CD8-positive, alpha-beta memory T cell (primary cell): Measurements from ENCODE around the gene TOMM5. TPM values are rescaled to one million over a fixed set of nuclear protein-coding genes. Genes with fewer than 3 reads are reported as not detected.

Experiments used
- CTCF ChIA-PET: fragments of 350-600 bp; sonication (Branson Sonifier 250); formaldehyde crosslinking; loops from one replicate; lab custom pipeline; 2021; ENCODE audit warnings: antibody characterized with exemption; lab: Charles Lee
- POLR2A ChIA-PET: fragments of 350-600 bp; sonication (Branson Sonifier 250); formaldehyde crosslinking; loops from one replicate; lab custom pipeline; 2021; ENCODE audit warnings: antibody characterized with exemption; lab: Charles Lee
- DNase-seq, 5 donors: peaks; one replicate each; pipeline versions ENCODE4 v3.0.0 to v3.0.0-alpha.2; 2020 to 2022; ENCODE audit warnings: mixed read lengths in 1 of 5
- H3K27ac ChIP-seq: one replicate; pipeline ENCODE4 v1.7.0; 2013; ENCODE audit warnings: low read depth, mild to moderate bottlenecking, low read length, moderate library complexity
- H3K27me3 ChIP-seq: 2 replicates; pipeline ENCODE4 v1.7.0; 2013; ENCODE audit warnings: low read length, mild to moderate bottlenecking; ENCODE audit not compliant: insufficient read depth, poor library complexity, severe bottlenecking
- H3K36me3 ChIP-seq: 2 replicates; pipeline ENCODE4 v1.7.0; 2013; ENCODE audit warnings: mild to moderate bottlenecking, low read length, moderate library complexity; ENCODE audit not compliant: insufficient read depth
- H3K4me1 ChIP-seq: 2 replicates; pipeline ENCODE4 v1.7.0; 2013; ENCODE audit warnings: mild to moderate bottlenecking, low read length, moderate library complexity; ENCODE audit not compliant: insufficient read depth
- H3K4me3 ChIP-seq: 2 replicates; pipeline ENCODE4 v1.7.0; 2013; ENCODE audit warnings: mild to moderate bottlenecking, low read length
- H3K9me3 ChIP-seq: 2 replicates; pipeline ENCODE4 v1.7.0; 2013; ENCODE audit warnings: mild to moderate bottlenecking, low read length
- H3K27ac Mint-ChIP-seq, 8 donors: one replicate each; pipeline ENCODE4 v1.8.0; 2020 to 2021; ENCODE audit warnings: mixed read lengths in 8 of 8, mild to moderate bottlenecking in 6 of 8, inconsistent platforms in 3 of 8, moderate library complexity in 3 of 8
- H3K27me3 Mint-ChIP-seq, 2 donors: one replicate each; pipeline ENCODE4 v1.8.0; 2020 to 2021; ENCODE audit warnings: mixed read lengths in 2 of 2, mild to moderate bottlenecking in 1 of 2, moderate library complexity in 1 of 2
- H3K36me3 Mint-ChIP-seq, 3 donors: one replicate each; pipeline ENCODE4 v1.8.0; 2020 to 2021; ENCODE audit warnings: mixed read lengths in 3 of 3, inconsistent platforms in 1 of 3, mild to moderate bottlenecking in 1 of 3
- H3K4me1 Mint-ChIP-seq, 3 donors: one replicate each; pipeline ENCODE4 v1.8.0; 2020 to 2021; ENCODE audit warnings: mixed read lengths in 3 of 3, inconsistent platforms in 1 of 3, mild to moderate bottlenecking in 1 of 3
- H3K4me3 Mint-ChIP-seq, 7 donors: one replicate each; pipeline ENCODE4 v1.8.0; 2020 to 2021; ENCODE audit warnings: mixed read lengths in 7 of 7, mild to moderate bottlenecking in 6 of 7, moderate library complexity in 4 of 7, inconsistent platforms in 2 of 7
- H3K9me3 Mint-ChIP-seq, 5 donors: one replicate each; pipeline ENCODE4 v1.8.0; 2020 to 2022; ENCODE audit warnings: mixed read lengths in 5 of 5, mild to moderate bottlenecking in 3 of 5, moderate library complexity in 2 of 5, inconsistent platforms in 1 of 5
- polyA plus RNA-seq: library from polyadenylated mRNA; unstranded; fragments of 300-500 nt; fragmentation: Illumina TruSeq; gene quantifications from one replicate; pipeline ENCODE4 v1.2.3, GENCODE V29; 2021
- total RNA-seq, 2 experiments: library from RNA; stranded (reverse); gene quantifications; one replicate each; pipeline ENCODE4 v1.2.3, GENCODE V29; 2021

The TOMM5 gene
- total and polyA plus RNA-seq, 3 experiments from 2014 or later, result 200 to 227 (median 222) TPM

- no peaks in the 10 kb centered on the region for H3K27me3 Mint-ChIP-seq
- H3K27ac ChIP-seq, result no peak overlapping the region
- POLR2A ChIA-PET, result no interaction called here
Measured at GRCh38 chr9:37565661-37566618, 26.5 kb downstream of the TOMM5 start.

DNA sequence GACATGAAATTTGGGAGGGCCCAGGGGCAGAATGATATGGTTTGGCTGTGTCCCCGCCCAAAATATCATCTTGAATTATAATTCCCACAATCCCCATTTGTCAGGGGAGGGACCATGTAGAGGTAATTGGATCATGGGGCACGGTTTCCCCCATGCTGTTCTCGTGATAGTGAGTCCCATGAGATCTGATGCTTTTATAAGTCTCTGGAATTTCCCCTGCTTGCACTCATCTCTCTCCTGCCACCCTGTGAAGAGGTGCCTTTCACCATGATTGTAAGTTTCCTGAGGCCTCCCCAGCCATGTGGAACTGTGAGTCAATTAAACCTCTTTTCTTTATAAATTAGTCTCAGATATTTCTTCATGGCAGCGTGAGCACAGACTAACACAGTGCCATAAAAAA lies 27.5 kb downstream of the TOMM5 start:
- no peak for DNase-seq
- no peak overlapping the region for H3K4me3 ChIP-seq
- peaks cover 6 to 22% (median 6%) of the 10 kb centered on the region in 3 donors for H3K36me3 Mint-ChIP-seq
- no peaks in the 10 kb centered on the region for H3K27me3 Mint-ChIP-seq
- H3K27ac ChIP-seq, result no peak overlapping the region
- no peaks in the 10 kb centered on the region for H3K4me1 Mint-ChIP-seq
- H3K9me3 ChIP-seq, result no peaks in the 10 kb centered on the region
- H3K4me1 ChIP-seq, result no peaks in the 10 kb centered on the region
- H3K27me3 ChIP-seq, result no peaks in the 10 kb centered on the region
- POLR2A ChIA-PET, result no interaction called here
- H3K9me3 Mint-ChIP-seq, result peaks cover 0 to 12% (median 8%) of the 10 kb centered on the region in 5 donors
- H3K27ac Mint-ChIP-seq, result no peak overlapping the region
- H3K4me3 Mint-ChIP-seq, result no peak overlapping the region
- CTCF ChIA-PET, result no interaction called here
- H3K36me3 ChIP-seq, result no peaks in the 10 kb centered on the region

More at GRCh38 chr9:37565661-37566618, 26.5 kb downstream of the TOMM5 start:
- H3K36me3 Mint-ChIP-seq, result peaks cover 6 to 22% (median 8%) of the 10 kb centered on the region in 3 donors
- H3K9me3 Mint-ChIP-seq, result peaks cover 0 to 12% (median 8%) of the 10 kb centered on the region in 5 donors
- H3K9me3 ChIP-seq, result no peaks in the 10 kb centered on the region
- H3K27me3 ChIP-seq, result no peaks in the 10 kb centered on the region
- H3K4me1 ChIP-seq, result no peaks in the 10 kb centered on the region
- no peak for DNase-seq
- no peak overlapping the region for H3K4me3 ChIP-seq
- H3K27ac Mint-ChIP-seq, result no peak overlapping the region
- CTCF ChIA-PET, result interaction anchor here (0.9 kb wide), 1 partner anchor 10 kb away, joined by 3 read pairs; no protein-coding TSS in a partner anchor
- no peaks in the 10 kb centered on the region for H3K36me3 ChIP-seq
- no peak overlapping the region for H3K4me3 Mint-ChIP-seq
- H3K4me1 Mint-ChIP-seq, result no peaks in the 10 kb centered on the region

DNA sequence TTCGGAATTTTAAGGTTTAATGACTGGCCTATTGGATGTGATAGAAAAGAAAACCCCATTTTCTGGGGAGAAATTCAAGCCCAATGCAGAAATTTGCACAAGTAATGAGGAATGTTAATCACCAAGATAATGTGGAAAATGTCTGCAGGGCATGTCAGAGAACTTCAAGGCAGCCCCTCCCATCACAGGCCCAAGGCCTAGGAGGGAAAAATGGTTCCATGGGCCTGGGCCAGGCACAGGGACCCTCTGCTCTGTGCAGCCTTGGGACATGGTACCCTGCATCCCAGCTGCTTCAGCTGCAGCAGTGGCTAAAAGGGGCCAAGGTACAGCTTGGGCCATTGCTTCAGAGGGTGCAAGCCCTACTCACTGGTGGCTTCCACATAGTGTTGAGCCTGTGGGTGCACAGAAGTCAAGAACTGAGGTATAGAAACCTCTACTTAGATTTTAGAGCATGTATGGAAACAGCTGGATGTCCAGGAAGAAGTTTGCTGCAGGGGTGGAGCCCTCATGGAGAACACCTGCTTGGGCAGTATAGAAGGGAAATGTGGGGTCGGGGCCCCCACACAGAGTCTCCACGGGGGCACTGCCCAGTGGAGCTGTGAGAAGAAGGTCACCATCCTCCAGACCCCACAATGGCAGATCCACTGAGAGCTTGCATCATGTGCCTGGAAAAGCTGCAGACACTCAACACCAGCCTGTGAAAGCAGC lies 28.4 kb downstream of the TOMM5 start:
- no peaks in the 10 kb centered on the region for H3K36me3 ChIP-seq
- H3K27me3 ChIP-seq, result no peaks in the 10 kb centered on the region
- H3K27ac ChIP-seq, result no peak overlapping the region
- H3K4me1 Mint-ChIP-seq, result no peaks in the 10 kb centered on the region
- ChIA-PET CTCF (interaction anchor here (0.6 kb wide), 1 partner anchor 19 kb away, joined by 3 read pairs; no protein-coding TSS in a partner anchor), POLR2A (interaction anchor here (0.6 kb wide), 1 partner anchor 155 kb away, joined by 8 read pairs; no protein-coding TSS in a partner anchor)
- no peak overlapping the region for H3K27ac Mint-ChIP-seq
- H3K27me3 Mint-ChIP-seq, result no peaks in the 10 kb centered on the region
- DNase-seq, result no peak
- H3K9me3 ChIP-seq, result no peaks in the 10 kb centered on the region
- H3K36me3 Mint-ChIP-seq, result peaks cover 6 to 22% (median 6%) of the 10 kb centered on the region in 3 donors
- peaks cover 0 to 12% (median 8%) of the 10 kb centered on the region in 5 donors for H3K9me3 Mint-ChIP-seq
- no peaks in the 10 kb centered on the region for H3K4me1 ChIP-seq
- no peak overlapping the region for H3K4me3 Mint-ChIP-seq
- H3K4me3 ChIP-seq, result no peak overlapping the region

- H3K27me3 ChIP-seq, result no peaks in the 10 kb centered on the region
- Mint-ChIP-seq H3K4me3 (no peak overlapping the region), H3K27me3 (no peaks in the 10 kb centered on the region), H3K36me3 (peaks cover 3 to 22% (median 6%) of the 10 kb centered on the region in 3 donors), H3K9me3 (peaks cover 0 to 12% (median 8%) of the 10 kb centered on the region in 5 donors), H3K4me1 (no peaks in the 10 kb centered on the region), H3K27ac (peak overlapping the region in 1 of 8 donors; percentile 15)
- CTCF ChIA-PET, result no interaction called here
- DNase-seq, result no peak
- no peaks in the 10 kb centered on the region for H3K36me3 ChIP-seq
- no peaks in the 10 kb centered on the region for H3K9me3 ChIP-seq
- H3K27ac ChIP-seq, result no peak overlapping the region
- H3K4me1 ChIP-seq, result no peaks in the 10 kb centered on the region
- no peak overlapping the region for H3K4me3 ChIP-seq
- POLR2A ChIA-PET, result no interaction called here
Measured at GRCh38 chr9:37562826-37563225, 29.6 kb downstream of the TOMM5 start.

- POLR2A ChIA-PET, result no interaction called here
- Histone ChIP-seq H3K9me3 (no peaks in the 10 kb centered on the region), H3K4me3 (no peak overlapping the region), H3K27ac (no peak overlapping the region), H3K4me1 (no peaks in the 10 kb centered on the region), H3K27me3 (no peaks in the 10 kb centered on the region), H3K36me3 (no peaks in the 10 kb centered on the region)
- Mint-ChIP-seq H3K27me3 (no peaks in the 10 kb centered on the region), H3K36me3 (peaks cover 5 to 22% (median 6%) of the 10 kb centered on the region in 3 donors), H3K9me3 (peaks cover 0 to 12% (median 8%) of the 10 kb centered on the region in 5 donors), H3K4me3 (no peak overlapping the region), H3K27ac (peak overlapping the region in 1 of 8 donors; percentile 21), H3K4me1 (no peaks in the 10 kb centered on the region)
- CTCF ChIA-PET, result no interaction called here
- no peak for DNase-seq
Measured at GRCh38 chr9:37561682-37562081, 30.7 kb downstream of the TOMM5 start.

- CTCF ChIA-PET, result no interaction called here
- H3K4me1 Mint-ChIP-seq, result no peaks in the 10 kb centered on the region
- POLR2A ChIA-PET, result no interaction called here
Measured at GRCh38 chr9:37559855-37560592, 32.4 kb downstream of the TOMM5 start.

DNA sequence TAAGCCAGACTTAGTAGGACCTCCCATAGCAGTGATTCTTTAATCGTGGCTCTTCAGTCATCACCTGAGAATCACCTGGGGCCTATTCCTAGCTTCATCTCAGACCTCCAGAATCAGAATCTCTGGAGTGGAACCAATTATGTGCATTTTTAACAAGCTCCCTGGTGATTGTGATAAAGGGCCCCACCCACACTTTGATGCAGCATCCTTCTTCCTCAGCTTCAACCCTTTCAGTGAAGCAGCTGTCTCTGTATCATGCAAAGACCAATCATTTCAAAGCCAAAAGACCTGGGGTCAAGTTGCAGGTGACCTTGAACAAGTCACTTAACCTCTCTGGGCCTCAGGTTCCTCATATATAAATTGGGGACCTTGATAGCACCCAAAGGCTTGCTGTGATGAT lies 33.3 kb downstream of the TOMM5 start:
- peaks cover 4 to 11% (median 5%) of the 10 kb centered on the region in 3 donors for H3K36me3 Mint-ChIP-seq
- no peak overlapping the region for H3K27ac Mint-ChIP-seq
- no peak for DNase-seq
- Histone ChIP-seq H3K4me3 (no peak overlapping the region), H3K27ac (no peak overlapping the region), H3K4me1 (no peaks in the 10 kb centered on the region), H3K36me3 (no peaks in the 10 kb centered on the region), H3K9me3 (no peaks in the 10 kb centered on the region), H3K27me3 (no peaks in the 10 kb centered on the region)
- H3K9me3 Mint-ChIP-seq, result peaks cover 0 to 7% (median 4%) of the 10 kb centered on the region in 5 donors
- no peaks in the 10 kb centered on the region for H3K27me3 Mint-ChIP-seq
- H3K4me1 Mint-ChIP-seq, result no peaks in the 10 kb centered on the region
- ChIA-PET CTCF (no interaction called here), POLR2A (no interaction called here)
- no peak overlapping the region for H3K4me3 Mint-ChIP-seq

More at GRCh38 chr9:37559855-37560592, 32.4 kb downstream of the TOMM5 start:
- peaks cover 0 to 8% (median 6%) of the 10 kb centered on the region in 5 donors for H3K9me3 Mint-ChIP-seq
- H3K27ac Mint-ChIP-seq, result no peak overlapping the region
- no peaks in the 10 kb centered on the region for H3K36me3 ChIP-seq
- H3K27ac ChIP-seq, result no peak overlapping the region
- no peak overlapping the region for H3K4me3 Mint-ChIP-seq
- H3K27me3 Mint-ChIP-seq, result no peaks in the 10 kb centered on the region
- no peaks in the 10 kb centered on the region for H3K4me1 ChIP-seq
- peaks cover 5 to 17% (median 6%) of the 10 kb centered on the region in 3 donors for H3K36me3 Mint-ChIP-seq
- no peaks in the 10 kb centered on the region for H3K9me3 ChIP-seq
- DNase-seq, result no peak
- H3K4me3 ChIP-seq, result no peak overlapping the region
- H3K27me3 ChIP-seq, result no peaks in the 10 kb centered on the region
